Stimulated activated CD4-positive, alpha-beta T cell treated with anti-CD3 and anti-CD28 coated beads, Interleukin-1b, Interleukin-23, amount 100 ng/mL, for 48 hours (primary cell): Measurements from ENCODE around the gene OTOP2.

Experiments used
- DNase-seq: peaks from one replicate; pipeline ENCODE4 v3.0.0-alpha.2; 2020

OTOP2 gene

GRCh38 chr17:74924250-74924948, at the start of gene OTOP2:
TSS of gene OTOP2 (plus strand) at chr17:74924273. CDS start at chr17:74924633, 360 bp downstream.
- DNase-seq, result no peak

- DNase-seq, result no peak
These were observed 49.4 kb upstream of the OTOP2 start for GRCh38 chr17:74874615-74875037.

GRCh38 chr17:74875155-74875976, 48.7 kb upstream of the OTOP2 start:
- no peak for DNase-seq

GRCh38 chr17:74875977-74876593, 48.0 kb upstream of the OTOP2 start:
- DNase-seq, result no peak

- DNase-seq, result no peak
These were observed 46.2 kb upstream of the OTOP2 start for GRCh38 chr17:74877592-74878548.

GRCh38 chr17:74878658-74879057, 45.4 kb upstream of the OTOP2 start:
- no peak for DNase-seq

- DNase-seq, result no peak
These were observed 44.8 kb upstream of the OTOP2 start for GRCh38 chr17:74879308-74879707.

GRCh38 chr17:74881073-74881472, 43.0 kb upstream of the OTOP2 start:
- DNase-seq, result no peak

GRCh38 chr17:74882517-74883240, 41.4 kb upstream of the OTOP2 start:
- DNase-seq, result no peak

- DNase-seq, result no peak
These were observed 40.8 kb upstream of the OTOP2 start for GRCh38 chr17:74883241-74883745.

GRCh38 chr17:74888469-74888868, 35.6 kb upstream of the OTOP2 start:
- no peak for DNase-seq

GRCh38 chr17:74890554-74890953, 33.5 kb upstream of the OTOP2 start:
- DNase-seq, result no peak

- DNase-seq, result no peak
These were observed 31.8 kb upstream of the OTOP2 start for GRCh38 chr17:74892013-74892841.

GRCh38 chr17:74892974-74893911, 30.8 kb upstream of the OTOP2 start, which contains the start of gene FADS6:
TSS of gene FADS6 (minus strand) at chr17:74893633. CDS start at chr17:74893595, 38 bp downstream.
- no peak for DNase-seq

- no peak for DNase-seq
These were observed 30.0 kb upstream of the OTOP2 start for GRCh38 chr17:74893936-74894671.

- DNase-seq, result no peak
These were observed 25.6 kb upstream of the OTOP2 start for GRCh38 chr17:74898376-74898946.

GRCh38 chr17:74900208-74900607, 23.9 kb upstream of the OTOP2 start:
- no peak for DNase-seq
